Measurements from ENCODE around the gene PKIG.

PKIG gene

DNA sequence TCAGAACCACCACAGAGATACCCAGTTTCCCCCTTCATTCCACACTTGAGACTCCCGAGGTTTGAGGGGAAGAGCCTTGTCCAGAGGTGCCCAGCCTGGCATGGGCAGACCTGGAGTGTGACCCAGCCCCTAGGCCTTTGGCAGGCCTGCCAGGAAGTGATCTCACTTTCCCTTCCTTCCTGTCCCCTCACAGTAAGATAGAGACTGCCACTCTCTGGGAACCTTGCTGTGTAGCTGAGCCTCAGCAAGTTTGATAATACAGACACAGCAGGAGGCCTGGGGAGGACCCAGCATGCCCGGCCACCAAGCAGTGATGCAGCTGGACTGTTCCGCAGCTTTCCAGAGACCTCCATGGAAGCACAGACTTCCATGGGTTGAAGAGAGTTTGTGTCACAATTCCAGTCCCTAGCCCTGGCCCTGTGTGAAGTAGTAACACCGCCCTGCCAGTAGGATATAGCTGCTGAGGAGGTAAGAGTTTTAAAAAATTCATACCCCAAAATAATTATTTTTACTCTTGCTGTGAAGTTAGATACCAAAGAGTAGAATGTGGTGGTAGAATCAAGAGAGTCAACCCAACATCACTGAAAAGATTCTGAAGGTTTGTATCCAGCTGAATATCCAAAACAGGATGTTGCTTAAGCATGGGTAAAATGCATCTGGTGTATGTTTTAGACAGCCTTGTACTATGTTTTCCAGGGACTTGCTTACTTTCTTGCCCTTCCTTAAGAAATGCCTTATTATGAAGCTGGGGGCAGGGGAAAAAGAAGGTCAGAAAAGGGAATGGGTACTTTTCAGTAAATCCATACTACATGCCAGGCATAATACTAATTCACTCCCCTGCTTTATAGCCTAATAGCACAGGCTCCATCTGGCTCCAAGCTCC lies 16.3 kb downstream of the PKIG start:
- Histone ChIP-seq H4K20me1 (ENCODE audit: insufficient read depth, low read length) (no peaks in the 10 kb centered on the region), H3K4me3 (ENCODE audit: low read depth in 1 of 2, low read length in 2 of 2) (peak overlapping the region in 1 of 2 experiments; percentile 51; a peak in 2 of 4 replicates), H3K9ac (ENCODE audit: low read depth, low read length) (peak overlapping the region; percentile 43), H3K4me2 (ENCODE audit: insufficient read depth, low read length) (peak overlapping the region; percentile 62), H3K79me2 (ENCODE audit: insufficient read depth, low read length) (no peaks in the 10 kb centered on the region), H2AFZ (ENCODE audit: low read depth, low read length) (peak overlapping the region; percentile 69), H3K4me1 (ENCODE audit: insufficient read depth, low read length) (peaks cover 29% of the 10 kb centered on the region), H3K27me3 (ENCODE audit: insufficient read depth, low read length, poor library complexity) (no peaks in the 10 kb centered on the region), H3K9me3 (ENCODE audit: insufficient read depth, low read length, severe bottlenecking) (no peaks in the 10 kb centered on the region), H3K36me3 (ENCODE audit: insufficient read depth, low read length) (no peaks in the 10 kb centered on the region), H3K27ac (ENCODE audit: low read length) (peak overlapping the region; percentile 64)
- ATAC-seq (ENCODE audit: insufficient read depth, low read depth) (peak; percentile 88), DNase-seq (peak; percentile 47)
- TF ChIP-seq, protein P1, sequence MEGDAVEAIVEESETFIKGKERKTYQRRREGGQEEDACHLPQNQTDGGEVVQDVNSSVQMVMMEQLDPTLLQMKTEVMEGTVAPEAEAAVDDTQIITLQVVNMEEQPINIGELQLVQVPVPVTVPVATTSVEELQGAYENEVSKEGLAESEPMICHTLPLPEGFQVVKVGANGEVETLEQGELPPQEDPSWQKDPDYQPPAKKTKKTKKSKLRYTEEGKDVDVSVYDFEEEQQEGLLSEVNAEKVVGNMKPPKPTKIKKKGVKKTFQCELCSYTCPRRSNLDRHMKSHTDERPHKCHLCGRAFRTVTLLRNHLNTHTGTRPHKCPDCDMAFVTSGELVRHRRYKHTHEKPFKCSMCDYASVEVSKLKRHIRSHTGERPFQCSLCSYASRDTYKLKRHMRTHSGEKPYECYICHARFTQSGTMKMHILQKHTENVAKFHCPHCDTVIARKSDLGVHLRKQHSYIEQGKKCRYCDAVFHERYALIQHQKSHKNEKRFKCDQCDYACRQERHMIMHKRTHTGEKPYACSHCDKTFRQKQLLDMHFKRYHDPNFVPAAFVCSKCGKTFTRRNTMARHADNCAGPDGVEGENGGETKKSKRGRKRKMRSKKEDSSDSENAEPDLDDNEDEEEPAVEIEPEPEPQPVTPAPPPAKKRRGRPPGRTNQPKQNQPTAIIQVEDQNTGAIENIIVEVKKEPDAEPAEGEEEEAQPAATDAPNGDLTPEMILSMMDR (IDR thresholded peaks at IDR 0.05; ENCODE audit: borderline replicate concordance, extremely low read depth, low read length, poor library complexity, severe bottlenecking) = peak; percentile 48
- TF ChIP-seq EZH2 (IDR thresholded peaks at IDR 0.05; ENCODE audit: borderline replicate concordance, low read depth, low read length, severe bottlenecking) = no peak

DNA sequence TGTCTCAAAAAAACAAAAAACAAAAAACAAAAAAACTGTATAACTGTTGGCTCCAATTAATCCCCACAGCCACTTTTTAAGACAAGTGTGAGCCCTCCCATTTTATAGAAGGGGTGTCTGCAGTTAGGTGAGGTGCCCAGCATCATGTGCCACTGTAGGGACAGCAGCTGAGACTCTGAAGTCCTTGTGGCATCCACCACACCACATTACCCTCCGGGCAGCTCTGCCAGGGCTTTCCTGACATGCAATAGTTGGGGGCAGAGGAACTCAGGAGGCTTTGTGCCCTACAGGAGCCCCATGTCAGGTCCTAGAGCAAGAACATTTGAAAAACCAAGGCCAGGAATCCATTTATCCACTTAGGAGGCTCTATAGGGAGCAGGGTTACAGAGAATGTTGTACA lies 17.3 kb downstream of the PKIG start:
- Histone ChIP-seq H3K27ac (ENCODE audit: low read length) (no peak overlapping the region), H3K36me3 (ENCODE audit: insufficient read depth, low read length) (no peaks in the 10 kb centered on the region), H3K9ac (ENCODE audit: low read depth, low read length) (no peak overlapping the region), H3K79me2 (ENCODE audit: insufficient read depth, low read length) (no peaks in the 10 kb centered on the region), H3K4me2 (ENCODE audit: insufficient read depth, low read length) (no peak overlapping the region; the same call in 1 of the 2 replicates), H3K9me3 (ENCODE audit: insufficient read depth, low read length, severe bottlenecking) (no peaks in the 10 kb centered on the region), H3K4me1 (ENCODE audit: insufficient read depth, low read length) (peaks cover 29% of the 10 kb centered on the region), H4K20me1 (ENCODE audit: insufficient read depth, low read length) (no peaks in the 10 kb centered on the region), H2AFZ (ENCODE audit: low read depth, low read length) (no peak overlapping the region), H3K4me3 (ENCODE audit: low read depth in 1 of 2, low read length in 2 of 2) (no peak overlapping the region), H3K27me3 (ENCODE audit: insufficient read depth, low read length, poor library complexity) (no peaks in the 10 kb centered on the region)
- DNase-seq (no peak), ATAC-seq (ENCODE audit: insufficient read depth, low read depth) (no peak)
- TF ChIP-seq, protein P1 (IDR thresholded peaks at IDR 0.05; ENCODE audit: borderline replicate concordance, extremely low read depth, low read length, poor library complexity, severe bottlenecking) = no peak
- TF ChIP-seq EZH2 (IDR thresholded peaks at IDR 0.05; ENCODE audit: borderline replicate concordance, low read depth, low read length, severe bottlenecking) = no peak

DNA sequence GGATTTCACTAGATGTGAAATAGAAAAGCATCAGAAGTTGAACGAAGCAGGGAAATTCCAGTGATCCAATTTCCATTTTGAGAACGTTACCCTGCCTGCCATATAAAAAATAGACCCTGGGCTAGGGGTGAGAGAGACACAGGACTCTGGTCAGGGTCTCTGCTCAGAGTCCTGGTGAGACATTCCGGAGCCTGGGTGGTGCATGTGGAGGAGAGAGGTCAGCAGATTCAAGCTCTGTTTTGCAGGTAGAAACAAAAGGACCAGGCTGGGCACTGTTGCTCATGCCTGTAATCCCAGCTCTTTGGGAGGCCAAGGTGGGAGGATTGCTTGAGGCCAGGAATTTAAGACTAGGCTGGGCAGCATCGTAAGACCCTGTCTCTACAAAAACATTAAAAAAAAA lies 17.9 kb downstream of the PKIG start:
- Histone ChIP-seq H3K9ac (ENCODE audit: low read depth, low read length) (no peak overlapping the region), H3K4me1 (ENCODE audit: insufficient read depth, low read length) (peaks cover 29% of the 10 kb centered on the region), H2AFZ (ENCODE audit: low read depth, low read length) (no peak overlapping the region), H3K36me3 (ENCODE audit: insufficient read depth, low read length) (no peaks in the 10 kb centered on the region), H3K27me3 (ENCODE audit: insufficient read depth, low read length, poor library complexity) (no peaks in the 10 kb centered on the region), H3K79me2 (ENCODE audit: insufficient read depth, low read length) (no peaks in the 10 kb centered on the region), H3K27ac (ENCODE audit: low read length) (no peak overlapping the region), H4K20me1 (ENCODE audit: insufficient read depth, low read length) (no peaks in the 10 kb centered on the region), H3K9me3 (ENCODE audit: insufficient read depth, low read length, severe bottlenecking) (no peaks in the 10 kb centered on the region), H3K4me2 (ENCODE audit: insufficient read depth, low read length) (no peak overlapping the region), H3K4me3 (ENCODE audit: low read depth in 1 of 2, low read length in 2 of 2) (no peak overlapping the region)
- ATAC-seq (ENCODE audit: insufficient read depth, low read depth) (no peak), DNase-seq (no peak)
- no peak for TF ChIP-seq EZH2 (IDR thresholded peaks at IDR 0.05; ENCODE audit: borderline replicate concordance, low read depth, low read length, severe bottlenecking)
- TF ChIP-seq, protein P1 (IDR thresholded peaks at IDR 0.05; ENCODE audit: borderline replicate concordance, extremely low read depth, low read length, poor library complexity, severe bottlenecking) = no peak
